Measurements from ENCODE around the gene FBP2. TPM values are rescaled to one million over a fixed set of nuclear protein-coding genes. Genes with fewer than 3 reads are reported as not detected.

Gene FBP2
- total and polyA plus RNA-seq, 2 of the 4 experiments (the other 2 are of a cell fraction), result not detected

GRCh38 chr9:94576131-94576530 is 17.5 kb downstream of the FBP2 start:
- H2AK9ac ChIP-seq (replicated peaks; ENCODE audit: low read depth, low read length, poor library complexity), result no peak overlapping the region
- H3K27ac ChIP-seq (ENCODE audit: insufficient read depth, low read length), result no peak overlapping the region
- H2BK120ac ChIP-seq (ENCODE audit: low read depth, low read length), result no peak overlapping the region
- peaks cover 2% of the 10 kb centered on the region for H3K27me3 ChIP-seq (ENCODE audit: control insufficient read depth, insufficient read depth, low read length)
- no peak overlapping the region for H3K4me3 ChIP-seq (ENCODE audit: insufficient read depth, low read depth, low read length)
- intact Hi-C loops (cut with micrococcal nuclease) (no loop called here), in situ Hi-C loops (cut with MboI; ENCODE audit: low sequenced_read_pairs) (no loop called here), dilution Hi-C loops (cut with HindIII; ENCODE audit: low sequenced_read_pairs, unreplicated experiment) (no loop called here)
- CTCF ChIA-PET, result no interaction called here
- H3K4me2 ChIP-seq (ENCODE audit: low read depth, low read length), result no peak overlapping the region
- no peak overlapping the region for H2BK5ac ChIP-seq (ENCODE audit: low read depth, low read length, poor library complexity, severe bottlenecking)
- no peak overlapping the region for H3K14ac ChIP-seq (replicated peaks; ENCODE audit: low read depth, low read length)
- H3K56ac ChIP-seq (ENCODE audit: extremely low read depth, insufficient read depth, low read length), result no peak overlapping the region
- H3K18ac ChIP-seq (ENCODE audit: low read depth, low read length), result no peak overlapping the region
- no peak overlapping the region for H3K4ac ChIP-seq (ENCODE audit: low read depth, low read length)
- ATAC-seq (ENCODE audit: low read depth) (no peak), DNase-seq (no peak)
- no peaks in the 10 kb centered on the region for H3K79me1 ChIP-seq (ENCODE audit: low read depth in 1 of 2, low read length in 2 of 2)
- no TSS peak for BruUV-seq (replicated peaks)
- TF ChIP-seq RAD21 (IDR thresholded peaks at IDR 0.05; ENCODE audit: low read length) (no peak), SMC3 (IDR thresholded peaks at IDR 0.05; ENCODE audit: low read depth, low read length) (no peak), RFX5 (IDR thresholded peaks at IDR 0.05; ENCODE audit: low read depth, low read length) (no peak), BHLHE40 (IDR thresholded peaks at IDR 0.05; ENCODE audit: low read depth, low read length) (no peak), MXI1 (IDR thresholded peaks at IDR 0.05; ENCODE audit: borderline replicate concordance, low read depth, low read length) (no peak), USF2 (IDR thresholded peaks at IDR 0.05; ENCODE audit: low read depth, low read length) (no peak), FOS (IDR thresholded peaks at IDR 0.05; ENCODE audit: low read depth, low read length) (no peak), CHD1 (IDR thresholded peaks at IDR 0.05; ENCODE audit: low read depth, low read length) (no peak), ELK1 (IDR thresholded peaks at IDR 0.05; ENCODE audit: borderline replicate concordance, low read depth, low read length) (no peak), POLR2A (IDR thresholded peaks at IDR 0.05; ENCODE audit: low read depth, low read length) (no peak), CEBPB (IDR thresholded peaks at IDR 0.05; ENCODE audit: low read depth, low read length) (no peak), MAZ (IDR thresholded peaks at IDR 0.05; ENCODE audit: borderline replicate concordance, low read depth, low read length) (no peak), MAFK (IDR thresholded peaks at IDR 0.05; ENCODE audit: low read depth, low read length) (no peak), CTCF (conservative IDR thresholded peaks at IDR 0.05; ENCODE audit: low read depth, low read length) (no peak), NFE2L2 (IDR thresholded peaks at IDR 0.05; ENCODE audit: low read depth, low read length) (no peak), RCOR1 (IDR thresholded peaks at IDR 0.05; ENCODE audit: insufficient replicate concordance, low read length) (no peak)
- no peaks in the 10 kb centered on the region for H3K9me1 ChIP-seq (ENCODE audit: insufficient read depth, low read length)
- no peaks in the 10 kb centered on the region for H3K9me3 ChIP-seq (ENCODE audit: control insufficient read depth, insufficient read depth, low read length)
- H2BK20ac ChIP-seq (ENCODE audit: low read depth, low read length), result no peak overlapping the region
- no peak overlapping the region for H3K23ac ChIP-seq (ENCODE audit: low read depth, low read length)
- H3K9ac ChIP-seq (ENCODE audit: low read depth, low read length), result no peak overlapping the region
- WGBS, 2 experiments (ENCODE audit: extremely low coverage in 2 of 2, insufficient read length in 1 of 2), result no CpG with 5 or more reads among the region's 2 CpGs
- no peak overlapping the region for H4K5ac ChIP-seq (ENCODE audit: low read depth, low read length)
- no peak overlapping the region for H4K91ac ChIP-seq (ENCODE audit: insufficient read depth, low read depth, low read length)
- no peak overlapping the region for H2BK15ac ChIP-seq (ENCODE audit: low read depth, low read length)
- no peak overlapping the region for H4K8ac ChIP-seq (ENCODE audit: low read depth in 2 of 2, low read length in 2 of 2)
- H2AK5ac ChIP-seq (ENCODE audit: low read depth, low read length), result no peak overlapping the region
- no peaks in the 10 kb centered on the region for H3K4me1 ChIP-seq (ENCODE audit: control insufficient read depth, insufficient read depth, low read length)
- H4K20me1 ChIP-seq (ENCODE audit: insufficient read depth, low read length), result no peaks in the 10 kb centered on the region
- no peaks in the 10 kb centered on the region for H3K36me3 ChIP-seq (ENCODE audit: control insufficient read depth, insufficient read depth, low read length)
- POLR2A ChIA-PET (ENCODE audit: unreplicated experiment), result no interaction called here
- no peak overlapping the region for H2AFZ ChIP-seq (replicated peaks; ENCODE audit: low read length, poor library complexity)

Data from IMR-90 (cell line).